ENCODE results near the gene TRIP4.

Gene TRIP4

DNA sequence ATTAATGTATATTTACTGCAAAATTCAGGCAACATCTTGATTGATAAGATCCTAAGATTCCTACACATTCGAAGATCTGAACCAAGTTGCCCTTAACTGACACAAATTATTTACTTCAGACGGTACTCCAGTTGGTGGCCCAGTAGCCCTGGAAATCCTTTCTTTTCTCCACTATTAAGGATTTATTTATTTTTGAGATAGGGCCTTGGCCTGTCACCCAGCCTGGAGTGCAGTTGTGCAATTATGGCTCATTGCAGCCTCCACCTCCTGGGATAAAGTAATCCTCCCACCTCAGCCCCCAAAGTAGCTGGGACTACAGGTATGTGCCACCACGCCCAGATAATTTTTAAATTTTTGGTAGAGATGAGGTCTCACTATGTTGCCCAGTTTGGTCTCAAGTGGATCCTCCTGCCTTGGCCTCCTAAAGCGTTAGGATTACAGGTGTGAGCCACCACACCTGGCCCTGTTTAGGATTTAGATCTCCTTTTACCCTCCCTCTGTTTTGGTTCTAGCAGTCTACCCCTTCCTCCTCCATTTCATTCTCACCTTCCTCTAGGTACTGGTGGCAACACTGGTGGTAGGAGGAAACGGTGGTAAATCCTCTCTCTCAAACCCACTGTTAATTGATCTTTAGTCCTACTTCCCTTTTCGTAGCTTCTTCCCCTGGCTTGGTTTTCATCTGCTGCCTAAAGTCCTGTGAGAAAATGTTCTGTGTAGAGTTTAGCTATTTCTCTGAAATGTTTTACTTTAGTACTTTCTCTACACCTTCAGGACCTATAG, 60.1 kb downstream of the TRIP4 start:
- DNase-seq (ENCODE audit: low read depth in 1 of 2, low spot score in 1 of 2) = no peak

DNA sequence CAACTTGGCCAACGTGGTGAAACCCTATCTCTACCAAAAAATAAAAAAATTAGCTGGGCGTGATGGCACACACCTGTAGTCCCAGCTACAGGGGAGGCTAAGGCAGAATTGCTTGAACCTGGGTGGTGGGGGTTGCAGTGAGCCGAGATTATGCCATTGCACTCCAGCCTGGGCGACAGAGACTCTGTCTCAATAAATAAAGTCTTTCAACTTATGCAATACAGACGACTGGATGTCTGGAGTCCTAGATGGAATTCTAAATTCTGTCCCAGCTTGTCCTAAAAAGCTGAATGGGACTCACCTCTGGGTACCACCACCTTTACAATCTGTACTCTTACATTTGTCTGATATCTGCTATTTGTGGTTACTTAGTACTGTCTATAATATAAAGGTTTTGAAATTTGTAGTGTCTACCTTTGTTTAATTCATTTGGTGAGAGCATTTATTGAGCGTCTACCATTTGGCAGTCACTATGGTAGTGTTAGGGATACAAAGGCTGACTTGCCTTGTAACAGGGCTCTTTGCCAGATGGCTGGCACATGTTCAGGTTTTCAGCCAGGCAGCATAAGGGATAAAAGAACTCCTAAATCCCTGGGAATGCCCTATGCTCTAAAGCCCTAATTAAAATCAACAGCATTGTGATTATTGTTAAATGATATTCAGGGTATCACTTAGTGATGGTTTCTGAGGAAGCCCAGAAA, 65.5 kb downstream of the TRIP4 start:
- no peak for DNase-seq (ENCODE audit: low read depth in 1 of 2, low spot score in 1 of 2)

DNA sequence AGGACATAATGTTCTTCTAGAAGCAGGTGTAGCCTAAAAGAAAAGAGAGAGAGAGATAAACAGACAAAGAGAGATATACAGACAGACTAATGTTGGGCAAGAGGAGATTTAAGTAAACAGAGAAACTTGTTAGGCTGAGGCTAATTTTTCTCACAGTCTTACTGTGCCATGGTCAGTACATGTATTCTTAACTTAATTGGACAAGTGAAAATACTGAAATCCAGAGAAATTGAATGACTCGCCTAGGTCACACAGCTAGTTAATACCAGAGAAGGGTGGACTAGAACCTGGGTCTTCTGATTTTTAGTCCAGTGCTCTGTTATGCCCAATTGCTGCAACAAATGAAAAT, 66.0 kb downstream of the TRIP4 start:
- no peak for DNase-seq (ENCODE audit: low read depth in 1 of 2, low spot score in 1 of 2)

DNA sequence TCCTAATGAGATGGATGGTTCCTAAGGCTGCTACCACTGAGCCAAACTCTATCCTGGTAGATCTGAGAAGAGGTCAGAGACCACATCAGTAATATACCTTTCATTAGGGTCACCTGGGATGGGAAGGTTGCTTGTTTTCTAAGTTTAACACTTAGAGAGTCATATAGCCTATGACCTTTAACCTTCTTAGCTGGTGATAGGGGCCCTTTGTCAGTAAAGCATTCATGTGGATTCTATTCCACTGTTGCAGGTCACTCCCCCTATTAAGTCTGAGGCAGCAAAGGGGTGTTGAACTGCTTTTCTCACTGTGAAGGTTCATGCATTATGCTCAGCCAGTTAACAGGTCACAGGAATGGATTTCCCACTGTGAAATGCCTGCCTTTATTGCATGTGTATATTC, 66.6 kb downstream of the TRIP4 start:
- no peak for DNase-seq (ENCODE audit: low read depth in 1 of 2, low spot score in 1 of 2)

DNA sequence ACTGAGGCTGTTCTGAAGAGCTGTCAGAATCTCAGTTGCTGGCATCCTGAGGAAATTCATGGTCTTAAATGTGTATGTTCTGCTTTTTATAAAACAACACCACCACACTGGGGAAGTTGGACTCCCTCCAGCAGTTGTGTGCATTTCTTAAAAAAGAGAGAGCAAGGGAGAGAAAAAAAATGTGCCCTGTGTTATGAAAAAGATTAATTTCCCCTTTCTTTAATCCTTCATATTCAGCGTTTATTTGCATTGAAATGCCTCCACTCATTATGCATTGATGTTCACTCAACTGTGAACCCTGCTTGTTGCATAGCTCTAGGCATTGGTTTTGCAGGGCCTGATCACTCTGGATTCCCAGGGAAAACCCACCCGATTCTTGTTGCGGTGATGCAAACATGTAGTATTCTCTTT, 68.3 kb downstream of the TRIP4 start:
- no peak for DNase-seq (ENCODE audit: low read depth in 1 of 2, low spot score in 1 of 2)

DNA sequence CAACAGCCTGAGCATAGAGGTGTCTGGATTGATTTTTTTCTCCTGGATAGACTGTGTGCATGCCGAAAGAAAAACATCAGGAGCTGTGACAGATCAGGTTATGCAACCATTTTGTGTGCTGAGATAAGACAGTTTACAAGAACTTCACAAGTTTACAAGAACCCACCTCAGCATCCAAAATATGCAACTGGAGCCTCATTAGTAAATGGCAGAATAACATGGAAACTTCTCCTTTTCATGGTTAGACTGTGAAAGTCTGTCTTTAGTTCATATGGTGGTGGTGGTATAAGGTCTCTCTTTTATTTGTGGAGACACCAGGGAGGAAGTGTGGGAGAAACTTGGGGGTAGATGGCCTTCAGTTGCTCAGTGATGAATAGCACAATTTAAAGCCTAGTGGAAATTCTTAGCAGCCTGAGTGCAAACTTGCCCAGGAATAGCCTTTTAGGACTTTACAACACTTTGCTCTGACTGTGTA, 69.0 kb downstream of the TRIP4 start:
- no peak for DNase-seq (ENCODE audit: low read depth in 1 of 2, low spot score in 1 of 2)

DNA sequence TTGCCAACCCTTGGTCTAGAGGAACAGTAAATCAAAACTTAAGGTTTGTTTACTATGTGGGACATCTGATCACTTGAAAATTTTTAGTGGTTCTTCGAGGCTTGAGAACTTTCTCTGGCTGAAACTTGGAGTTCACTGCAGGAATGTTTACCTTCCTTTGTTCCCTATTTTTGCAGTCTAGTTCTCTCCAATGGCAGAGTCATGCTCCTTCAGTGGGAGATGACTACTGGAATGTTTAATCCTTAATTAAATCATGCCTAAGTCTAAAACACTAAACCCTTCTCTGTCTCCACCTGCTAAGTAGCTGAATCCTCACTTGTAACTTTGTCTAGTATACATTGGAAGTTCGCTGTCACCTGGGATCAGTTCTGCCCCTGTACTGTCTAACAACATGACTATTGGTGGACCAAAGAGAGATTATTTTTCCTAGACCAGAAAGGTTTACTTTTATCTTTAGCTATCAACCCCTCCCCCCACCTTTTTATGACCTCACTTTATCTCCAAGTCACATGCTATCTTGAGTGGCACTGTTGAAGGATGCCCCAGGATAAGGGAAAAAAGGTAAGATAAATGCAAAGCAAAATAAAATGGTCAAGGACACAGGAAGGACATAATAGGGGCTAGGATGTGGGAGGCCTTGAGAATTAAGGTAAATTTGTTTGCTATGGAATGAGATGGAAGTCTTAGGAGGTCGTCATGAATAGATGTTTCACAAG, 71.6 kb downstream of the TRIP4 start:
- DNase-seq (ENCODE audit: low read depth in 1 of 2, low spot score in 1 of 2) = no peak

DNA sequence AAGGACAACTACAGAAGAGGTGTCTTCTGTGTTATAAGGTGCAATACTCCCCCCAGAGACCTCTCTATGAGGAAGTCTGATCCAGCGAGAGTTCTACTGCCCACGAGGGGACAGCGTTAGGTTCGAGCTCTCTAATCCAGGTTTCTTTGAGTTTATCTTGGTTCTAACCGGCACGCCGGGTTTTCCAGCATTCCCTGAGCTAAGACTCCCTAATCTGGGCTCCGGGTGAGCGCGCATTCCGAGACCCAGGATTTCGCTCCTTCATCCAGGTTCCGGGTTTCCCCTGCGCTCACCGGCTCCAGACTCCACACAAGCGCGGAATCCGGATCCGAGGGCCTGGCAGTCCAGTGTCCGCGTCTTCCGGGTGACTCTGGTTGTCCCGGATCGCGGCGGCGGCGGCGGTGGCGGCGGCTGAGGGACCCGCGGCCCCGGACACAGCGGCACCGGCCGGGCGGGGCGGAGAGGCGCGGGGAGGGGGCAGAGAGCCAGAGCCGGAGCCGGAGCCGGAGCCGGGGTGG, 72.6 kb downstream of the TRIP4 start, which contains the start of gene ZNF609:
Gene ZNF609 (plus strand): TSS at position 373 of the 518 bp plus-strand sequence. CDS start 38,842 bp downstream, outside the sequence.
- peak; percentile 75 to 94 for DNase-seq (ENCODE audit: low read depth in 1 of 2, low spot score in 1 of 2)

DNA sequence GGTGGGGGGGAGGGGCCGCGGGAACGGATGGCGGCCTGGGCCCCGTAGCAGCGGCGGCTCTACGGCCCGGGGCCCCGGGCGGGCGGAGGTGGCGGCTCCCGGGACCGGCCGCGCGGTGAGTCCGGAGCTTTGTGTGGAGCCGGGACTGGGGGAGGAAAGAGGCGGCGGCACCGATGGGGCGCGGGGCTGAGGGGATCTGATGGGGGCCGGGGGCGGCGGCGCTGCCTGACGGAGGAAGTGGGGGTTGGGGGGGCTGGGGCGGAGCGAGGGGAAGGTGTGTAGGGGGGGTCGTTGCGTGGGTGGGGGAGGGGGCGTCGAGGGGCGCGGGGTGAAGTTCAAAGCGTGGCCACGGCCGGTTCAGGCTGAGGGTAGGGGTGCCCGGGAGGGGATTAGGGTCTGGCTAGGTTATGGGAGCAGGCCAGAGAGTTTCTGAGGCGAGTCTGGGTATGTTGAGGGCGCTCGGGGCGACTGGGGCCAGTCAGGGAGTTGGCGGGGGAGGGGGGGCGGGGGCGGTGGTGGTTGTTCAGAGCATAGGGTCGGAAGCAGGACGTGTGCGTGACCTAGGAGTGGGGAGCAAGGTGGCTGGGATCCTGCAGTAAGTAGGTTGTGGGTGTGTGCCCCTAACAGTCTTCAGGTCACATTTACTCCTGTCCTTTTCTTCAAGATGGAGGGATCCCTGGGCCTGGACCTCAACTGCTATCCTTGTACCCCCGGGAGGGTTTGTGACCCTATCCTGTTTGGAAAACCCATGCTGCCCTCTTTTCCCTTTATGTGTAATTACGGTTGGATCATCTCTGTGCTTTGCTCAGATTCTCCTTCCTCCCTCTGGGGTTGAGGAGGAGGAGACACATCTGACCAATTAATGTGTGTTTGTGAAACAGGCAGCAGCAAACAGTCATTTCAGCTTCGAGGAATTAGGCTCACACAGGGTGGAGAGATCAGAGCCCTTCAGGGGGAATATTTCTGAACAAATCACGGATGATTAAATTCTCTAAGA, 73.4 kb downstream of the TRIP4 start:
- no peak for DNase-seq (ENCODE audit: low read depth in 1 of 2, low spot score in 1 of 2)

DNA sequence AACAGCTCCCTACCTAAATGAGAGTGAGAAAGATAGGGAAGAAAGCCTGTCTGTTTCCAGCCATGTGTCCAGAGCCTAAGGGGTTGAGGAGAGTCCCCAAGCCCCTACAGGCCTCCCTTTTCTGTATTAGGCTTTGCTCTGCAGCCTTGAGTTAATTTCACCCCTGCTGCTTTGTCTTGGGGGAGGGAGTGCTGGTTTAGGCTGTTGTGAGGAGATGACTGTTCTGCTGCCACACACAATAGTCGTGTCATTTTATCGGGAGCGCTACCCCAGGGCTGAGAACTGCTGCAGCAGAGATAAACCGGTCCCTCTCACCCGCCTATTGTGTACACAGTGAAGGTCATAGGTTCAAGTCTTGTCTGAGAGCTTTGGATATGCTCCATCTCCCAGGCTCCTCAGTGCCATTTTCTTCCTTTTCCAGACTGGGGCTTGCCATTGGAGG, 74.1 kb downstream of the TRIP4 start:
- DNase-seq (ENCODE audit: low read depth in 1 of 2, low spot score in 1 of 2) = no peak

DNA sequence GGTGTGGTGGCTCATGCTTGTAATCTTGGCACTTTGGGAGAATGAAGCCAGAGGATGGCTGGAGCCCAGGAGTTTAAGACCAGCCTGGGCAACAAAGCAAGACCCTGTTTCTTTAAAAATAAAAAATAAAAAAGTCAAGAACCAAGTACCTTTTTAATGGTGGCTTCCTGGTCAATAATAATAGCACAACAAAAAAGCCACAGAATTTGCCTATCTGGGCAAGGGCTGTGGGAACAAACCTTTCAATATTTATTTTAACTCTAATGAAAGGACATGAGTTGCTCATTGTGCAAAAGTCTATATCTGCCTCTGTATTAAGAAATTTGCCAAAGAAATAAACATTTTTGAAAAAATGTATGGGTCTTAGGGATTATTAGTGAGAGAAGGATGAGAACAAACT, 74.9 kb downstream of the TRIP4 start:
- no peak for DNase-seq (ENCODE audit: low read depth in 1 of 2, low spot score in 1 of 2)

DNA sequence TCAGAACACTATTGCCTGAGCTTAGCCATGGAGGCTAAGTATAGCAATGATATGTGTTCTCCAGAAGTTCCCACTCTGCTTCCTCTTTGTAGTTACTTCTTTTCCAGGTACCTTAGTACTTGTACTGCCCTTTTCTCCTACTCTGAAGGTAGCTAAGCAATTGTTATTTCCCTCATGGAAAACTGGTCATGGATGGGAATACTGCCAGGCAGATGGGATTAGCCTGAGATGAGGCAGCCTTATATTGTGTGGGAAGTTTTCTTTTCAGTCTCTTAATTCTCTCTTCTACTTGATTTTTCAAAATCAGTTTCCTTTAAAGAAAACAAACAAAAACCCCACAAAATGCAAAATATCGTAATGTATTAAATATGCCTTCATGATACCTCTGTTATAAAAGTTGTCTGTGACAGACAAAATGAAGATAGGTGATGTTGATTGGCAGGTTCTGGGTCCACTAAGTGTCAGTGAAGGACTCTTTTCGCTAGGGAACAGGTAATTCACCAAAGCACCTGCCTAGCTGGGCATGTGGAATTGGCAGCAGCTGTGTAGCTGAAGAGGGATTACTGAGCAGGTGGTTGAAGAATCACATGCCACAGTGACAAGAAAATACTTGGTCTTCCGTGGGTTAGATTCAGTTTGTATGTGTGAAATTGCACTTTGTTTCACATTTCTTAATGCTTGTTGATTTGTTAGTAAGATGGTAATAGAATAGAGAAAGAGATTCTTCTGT, 76.8 kb downstream of the TRIP4 start:
- no peak for DNase-seq (ENCODE audit: low read depth in 1 of 2, low spot score in 1 of 2)

DNA sequence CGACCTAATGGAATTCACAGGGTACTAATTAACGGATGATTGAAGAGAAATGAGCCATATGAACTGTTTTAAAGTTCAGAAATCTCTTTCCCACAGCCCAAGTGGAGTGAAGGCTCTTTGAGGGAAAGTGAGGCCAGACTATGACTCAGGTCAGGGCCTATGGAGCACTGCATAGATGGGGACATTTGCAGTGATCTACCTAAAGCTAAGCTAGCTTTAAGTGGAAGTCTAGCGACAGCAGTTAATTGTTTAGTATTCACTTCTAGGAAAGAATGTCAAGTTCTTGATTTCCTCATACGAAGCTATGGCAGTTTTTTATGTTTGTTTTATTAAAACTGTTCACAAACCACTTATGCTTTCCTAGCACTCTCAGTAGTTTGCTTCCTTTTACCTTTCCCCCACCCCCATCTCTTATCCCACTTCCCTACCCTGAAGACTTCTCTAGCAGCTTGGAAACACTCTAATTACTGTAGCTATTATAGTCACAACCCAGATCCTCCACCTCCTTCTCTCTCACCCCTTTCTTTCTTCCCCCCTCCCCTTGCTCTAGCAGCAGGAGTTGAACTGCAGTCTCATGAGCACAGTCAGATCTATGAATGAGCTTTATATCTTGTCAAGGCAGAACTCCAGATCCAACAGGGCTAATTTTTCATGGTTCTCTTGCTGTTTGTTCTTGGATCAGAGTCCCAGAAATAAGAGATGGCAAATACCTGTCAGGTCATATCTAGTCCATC, 78.9 kb downstream of the TRIP4 start:
- no peak for DNase-seq (ENCODE audit: low read depth in 1 of 2, low spot score in 1 of 2)

DNA sequence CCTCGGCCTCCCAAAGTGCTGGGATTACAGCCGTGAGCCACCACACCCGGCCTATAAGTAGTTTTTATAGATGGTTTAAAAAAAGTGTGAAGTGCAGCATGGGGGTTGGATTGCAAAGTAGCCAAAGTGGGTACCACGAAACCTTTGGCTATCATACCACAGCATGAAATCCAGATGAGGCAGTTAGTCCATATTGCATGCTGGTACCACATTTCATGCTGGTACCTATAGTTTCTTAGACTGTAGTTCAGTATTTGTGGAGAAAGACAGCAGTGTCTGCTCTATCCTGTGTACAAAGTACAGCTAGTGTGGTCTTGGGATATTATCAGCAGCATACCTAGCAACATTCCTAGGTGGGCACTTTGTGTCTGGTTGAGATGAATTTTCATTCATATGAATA, 84.5 kb downstream of the TRIP4 start:
- DNase-seq (ENCODE audit: low read depth in 1 of 2, low spot score in 1 of 2) = no peak

DNA sequence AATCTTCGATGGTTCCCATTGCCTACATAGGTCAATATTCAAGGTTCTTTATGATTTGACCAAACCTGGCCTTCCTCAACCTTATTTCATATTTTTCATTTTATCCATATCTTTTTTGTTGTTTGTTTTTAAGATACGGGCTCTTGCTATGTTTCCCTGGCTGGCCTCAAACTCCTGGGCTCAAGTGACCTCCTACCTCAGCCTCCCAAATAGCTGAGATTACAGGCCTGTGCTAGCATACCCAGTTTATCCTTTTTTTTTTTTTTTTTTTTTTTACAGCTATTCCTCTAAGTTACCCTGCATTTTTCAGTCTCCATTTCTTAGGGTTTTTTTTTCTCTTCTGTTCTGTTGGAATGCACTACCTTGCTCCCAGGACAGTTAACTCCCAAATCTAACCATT, 87.2 kb downstream of the TRIP4 start:
- DNase-seq (ENCODE audit: low read depth in 1 of 2, low spot score in 1 of 2) = no peak

DNA sequence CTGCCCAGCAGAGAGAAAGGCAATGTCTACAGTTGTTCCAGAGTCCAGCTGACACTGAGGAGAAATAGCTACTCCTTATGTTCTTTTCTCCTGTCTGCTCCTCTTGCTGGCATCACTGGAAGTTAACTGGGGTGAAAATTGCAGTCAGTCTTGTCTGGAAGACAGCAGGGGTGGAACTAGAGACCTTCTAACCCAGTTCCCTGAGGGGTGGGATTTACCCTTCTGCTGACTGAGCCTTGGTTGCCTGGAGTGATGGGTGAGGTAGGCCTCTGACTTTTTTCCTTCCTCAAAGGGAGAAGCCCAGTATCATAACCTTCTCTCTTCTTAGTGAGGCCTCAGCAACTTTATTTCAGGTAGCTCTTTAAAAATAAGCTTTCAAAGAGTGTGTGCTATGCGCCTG, 88.9 kb downstream of the TRIP4 start:
- DNase-seq (ENCODE audit: low read depth in 1 of 2, low spot score in 1 of 2) = no peak

DNA sequence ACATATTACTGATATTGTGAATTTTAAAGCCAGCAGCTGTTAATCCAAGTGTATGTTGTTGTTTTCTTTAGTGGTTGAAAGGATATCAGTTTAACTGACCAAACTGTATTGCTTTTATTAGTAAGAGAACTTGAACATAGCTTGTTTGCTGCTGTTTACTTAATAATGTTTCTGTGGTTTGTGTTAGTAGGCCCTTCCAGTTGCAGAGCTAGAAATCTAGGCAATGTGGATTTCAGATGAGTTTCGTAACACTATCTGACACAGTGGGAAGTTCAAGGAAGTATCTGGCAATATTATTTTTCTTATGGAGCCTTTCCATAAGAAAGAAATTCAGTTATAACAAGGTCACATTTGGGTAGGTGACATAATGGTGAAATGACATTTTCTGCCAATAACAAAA, 91.2 kb downstream of the TRIP4 start:
- DNase-seq (ENCODE audit: low read depth in 1 of 2, low spot score in 1 of 2) = no peak

DNA sequence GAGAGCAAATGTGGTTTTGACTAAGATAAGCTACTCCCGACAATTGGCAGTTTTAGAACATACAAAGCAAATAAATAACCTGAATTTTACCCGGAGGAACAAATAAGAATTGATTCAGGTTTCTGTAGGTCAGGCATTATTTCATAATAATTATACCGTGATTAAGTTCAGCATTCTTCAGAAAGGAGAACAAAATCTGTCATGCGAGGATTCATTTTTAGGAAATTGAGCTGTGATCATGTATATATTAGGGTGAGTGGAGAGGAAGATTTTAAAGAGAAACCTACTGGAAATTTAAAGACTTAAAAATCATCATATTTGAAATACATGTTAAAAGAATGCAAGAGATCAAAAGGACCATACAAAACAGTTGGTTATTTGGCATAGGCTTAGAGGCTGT, 93.3 kb downstream of the TRIP4 start:
- DNase-seq (ENCODE audit: low read depth in 1 of 2, low spot score in 1 of 2) = no peak

DNA sequence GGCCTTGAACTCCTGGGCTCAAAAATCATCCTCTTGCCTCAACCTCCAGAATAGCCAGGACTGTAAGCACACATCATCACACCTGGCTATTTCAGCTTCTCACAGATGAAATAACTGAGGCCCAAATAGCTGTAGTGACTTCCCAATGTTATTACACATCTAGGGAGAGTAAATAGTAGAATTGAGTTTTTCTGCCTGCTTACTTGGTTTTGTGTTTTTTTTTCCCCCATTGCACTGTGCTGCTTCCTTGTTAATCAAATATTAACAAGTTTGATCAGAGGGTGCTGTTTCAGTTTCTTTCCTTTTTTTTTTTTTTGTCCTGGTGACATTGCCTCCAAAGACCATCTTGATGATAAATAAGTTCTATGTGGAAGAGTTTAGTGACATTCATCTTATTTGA, 96.1 kb downstream of the TRIP4 start:
- no peak for DNase-seq (ENCODE audit: low read depth in 1 of 2, low spot score in 1 of 2)
